Pancreas (tissue), 10 donors: ENCODE results near the gene SPN. TPM values are rescaled to one million over a fixed set of nuclear protein-coding genes. Genes with fewer than 3 reads are reported as not detected.

Source experiments
- ATAC-seq, 4 donors: fragments of 200-7000 bp; cut with Tn5 transposase; one replicate each; pipeline versions ENCODE4 v1.8.0 to v1.9.1; 2020; ENCODE audit warnings: mild to moderate bottlenecking in 4 of 4, moderate library complexity in 4 of 4
- DNase-seq, 6 donors: peaks; one replicate each; pipeline ENCODE4 v3.0.0-alpha.2; 2020
- FAIRE-seq: peaks from 2 replicates; lab custom pipeline; 2012; peaks lifted over from hg19 to GRCh38; lab: Jason Lieb, UNC
- H3K27ac ChIP-seq, 4 donors: fragments of 200-600 bp; sonication (generic); 1 replicate in 3 of 4; 2 replicates in 1 of 4; pipeline versions ENCODE4 v1.5.0 to v1.8.0; 2020
- H3K27me3 ChIP-seq, 4 donors: fragments of 200-600 bp; one replicate each; pipeline ENCODE4 v1.8.0; 2021
- H3K36me3 ChIP-seq, 3 donors: fragments of 200-600 bp; sonication (generic) in 1 of 3; one replicate each; pipeline versions ENCODE4 v1.5.0 to v1.8.0; 2020 to 2021
- H3K4me1 ChIP-seq, 3 donors: fragments of 200-600 bp; one replicate each; pipeline ENCODE4 v1.8.0; 2021
- H3K4me3 ChIP-seq, 4 donors: fragments of 200-600 bp; sonication (generic) in 2 of 4; one replicate each; pipeline versions ENCODE4 v1.5.0 to v1.8.0; 2020 to 2021
- H3K9me3 ChIP-seq, 4 donors: fragments of 200-600 bp; one replicate each; pipeline ENCODE4 v1.8.0; 2021
- CTCF ChIP-seq, 4 donors: fragments of 200-600 bp; sonication (generic) in 3 of 4; IDR thresholded peaks; one replicate each; pipeline versions ENCODE4 v1.5.0 to v1.8.0; 2021; ENCODE audit warnings: antibody characterized with exemption in 4 of 4
- WGBS, 2 donors: extraction: QIAGEN DNeasy Blood & Tissue Kit; methylation state at CpG; one replicate each; pipeline ENCODE4 v1.1.7; 2013; 5-methylcytosine and 5-hydroxymethylcytosine counted together
- intact Hi-C, 3 donors: fragments of 100-400 bp; cut with DNase I; formaldehyde crosslinking; loops; one replicate each; pipeline versions ENCODE4 v1.11.1 to v1.14.2; 2022
- polyA plus RNA-seq, 2 donors: library from polyadenylated mRNA; stranded (reverse); fragments of 200-250 nt; gene quantifications; one replicate each; pipeline ENCODE4 v1.2.3, GENCODE V29; 2013
- total RNA-seq, 6 donors: library from RNA; stranded (reverse); fragmentation: NEBNext Ultra II Directional in 4 of 6; extraction: Animal tissue kit (Norgen Biotek cat#: 25700) in 4 of 6; gene quantifications; one replicate each; pipeline versions ENCODE4 v1.2.1 to v1.2.4, GENCODE V29; 2021 to 2023
- donor health status: healthy with polysubstance abuse.
- donor health status: DM: no; HTN: no; CAD: no; lungs with moderate emphysema.
- donor health status: DM: no; HTN: no; CAD: no.
- donor health status: control.
- donor health status: control.
- donor health status: Bipolar disorder and iron deficiency.
- donor health status: DM: yes; HTN: yes; CAD: no.
- donor health status: DM: no; HTN: no; CAD: no.
- donor health status: DM: no; HTN: no; CAD: no.
- donor health status: DM: yes; HTN: yes; CAD: no.

SPN gene
- total and polyA plus RNA-seq, 8 donors, result 0.16 to 6.4 (median 0.68) TPM

DNA sequence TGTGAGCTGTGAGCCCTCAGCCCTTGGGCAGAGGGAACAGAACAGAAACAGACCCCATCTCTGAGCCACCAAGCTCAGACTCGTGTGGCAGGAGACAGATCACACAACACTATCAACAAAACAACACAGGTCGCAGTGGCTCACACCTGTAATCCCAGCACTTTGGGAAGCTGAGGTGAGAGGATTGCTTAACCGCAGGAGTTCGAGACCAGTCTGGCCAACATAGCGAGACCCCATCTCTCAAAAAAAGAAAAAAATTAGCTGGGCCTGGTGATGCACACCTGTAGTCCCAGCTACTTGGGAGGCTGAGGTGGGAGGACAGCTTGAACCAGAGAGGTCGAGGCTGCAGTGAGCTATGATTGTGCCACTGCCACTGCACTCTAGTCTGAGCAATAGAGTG lies 10.5 kb downstream of the SPN start:
- WGBS, 2 donors, result 87 to 91% methylated on average over 6 of the region's 6 CpGs
- DNase-seq, result no peak
- Histone ChIP-seq H3K9me3 (no peaks in the 10 kb centered on the region), H3K4me3 (no peak overlapping the region), H3K4me1 (no peaks in the 10 kb centered on the region), H3K36me3 (no peaks in the 10 kb centered on the region), H3K27me3 (no peaks in the 10 kb centered on the region), H3K27ac (no peak overlapping the region)
- ATAC-seq, result no peak
- TF ChIP-seq CTCF (IDR thresholded peaks at IDR 0.05), result no peak
- no peak for FAIRE-seq
- intact Hi-C loops, result no loop called here

- Histone ChIP-seq H3K27ac (no peak overlapping the region), H3K4me1 (no peaks in the 10 kb centered on the region), H3K9me3 (no peaks in the 10 kb centered on the region), H3K4me3 (no peak overlapping the region), H3K27me3 (no peaks in the 10 kb centered on the region), H3K36me3 (no peaks in the 10 kb centered on the region)
- ATAC-seq (no peak), FAIRE-seq (no peak), DNase-seq (peak in 1 of 6 donors; percentile 27)
- WGBS, 2 donors, result 37 to 44% methylated on average over 13 of the region's 13 CpGs
- intact Hi-C loops, result no loop called here
- TF ChIP-seq CTCF (IDR thresholded peaks at IDR 0.05), result no peak
Observed at GRCh38 chr16:29674188-29674587, 11.1 kb downstream of the SPN start.

GRCh38 chr16:29675811-29676643 lies 13.0 kb downstream of the SPN start:
- peaks cover 0 to 3% (median 0%) of the 10 kb centered on the region in 3 donors for H3K4me1 ChIP-seq
- intact Hi-C loops, result no loop called here
- DNase-seq (no peak), ATAC-seq (peak in 3 of 4 donors; percentile 35 to 46 (median 44)), FAIRE-seq (no peak)
- no peaks in the 10 kb centered on the region for H3K27me3 ChIP-seq
- no peaks in the 10 kb centered on the region for H3K9me3 ChIP-seq
- no peaks in the 10 kb centered on the region for H3K36me3 ChIP-seq
- 52 to 58% methylated on average over 3 of the region's 3 CpGs for WGBS, 2 donors
- no peak overlapping the region for H3K4me3 ChIP-seq
- H3K27ac ChIP-seq, result no peak overlapping the region
- no peak for TF ChIP-seq CTCF (IDR thresholded peaks at IDR 0.05)

GRCh38 chr16:29676989-29677785 lies 14.1 kb downstream of the SPN start:
- FAIRE-seq (no peak), DNase-seq (no peak), ATAC-seq (no peak)
- 97% methylated on average over 23 of the region's 23 CpGs for WGBS, 2 donors
- H3K27me3 ChIP-seq, result no peaks in the 10 kb centered on the region
- H3K4me1 ChIP-seq, result peaks cover 0 to 3% (median 0%) of the 10 kb centered on the region in 3 donors
- H3K27ac ChIP-seq, result no peak overlapping the region
- H3K9me3 ChIP-seq, result no peaks in the 10 kb centered on the region
- intact Hi-C loops, result no loop called here
- H3K36me3 ChIP-seq, result no peaks in the 10 kb centered on the region
- H3K4me3 ChIP-seq, result no peak overlapping the region
- TF ChIP-seq CTCF (IDR thresholded peaks at IDR 0.05), result no peak
